GM19463 (cell line): ENCODE data around the gene ACTN4.

ENCODE experiments used
- ATAC-seq: cut with Tn5 transposase; IDR thresholded peaks from one replicate; pipeline ENCODE4 v1.9.1; 2021; ENCODE audit warnings: mild to moderate bottlenecking, moderate library complexity; ENCODE audit not compliant: unreplicated experiment

ACTN4 gene

GRCh38 chr19:38660724-38661123 is 13.3 kb downstream of the ACTN4 start:
- no peak for ATAC-seq

GRCh38 chr19:38661136-38661535 is 13.7 kb downstream of the ACTN4 start:
- ATAC-seq: no peak

- ATAC-seq: no peak
Observed at GRCh38 chr19:38661996-38662395, 14.5 kb downstream of the ACTN4 start.

- no peak for ATAC-seq
Observed at GRCh38 chr19:38662537-38663155, 15.2 kb downstream of the ACTN4 start.

- ATAC-seq: no peak
Observed at GRCh38 chr19:38663156-38663651, 15.8 kb downstream of the ACTN4 start.

GRCh38 chr19:38663957-38664502 is 16.6 kb downstream of the ACTN4 start:
- no peak for ATAC-seq

- no peak for ATAC-seq
Observed at GRCh38 chr19:38664503-38665211, 17.2 kb downstream of the ACTN4 start.

- ATAC-seq: no peak
Observed at GRCh38 chr19:38665219-38665931, 17.9 kb downstream of the ACTN4 start.

- ATAC-seq: no peak
Observed at GRCh38 chr19:38665950-38666662, 18.7 kb downstream of the ACTN4 start.

- no peak for ATAC-seq
Observed at GRCh38 chr19:38666663-38667511, 19.4 kb downstream of the ACTN4 start.

- no peak for ATAC-seq
Observed at GRCh38 chr19:38667661-38668171, 20.3 kb downstream of the ACTN4 start.

- ATAC-seq: no peak
Observed at GRCh38 chr19:38669552-38669951, 22.1 kb downstream of the ACTN4 start.

- no peak for ATAC-seq
Observed at GRCh38 chr19:38670921-38671398, 23.5 kb downstream of the ACTN4 start.

- no peak for ATAC-seq
Observed at GRCh38 chr19:38671654-38672053, 24.2 kb downstream of the ACTN4 start.

- ATAC-seq: no peak
Observed at GRCh38 chr19:38673030-38673429, 25.6 kb downstream of the ACTN4 start.

GRCh38 chr19:38674388-38675171 is 27.1 kb downstream of the ACTN4 start:
- ATAC-seq: no peak

- no peak for ATAC-seq
Observed at GRCh38 chr19:38675611-38676010, 28.2 kb downstream of the ACTN4 start.

- ATAC-seq: no peak
Observed at GRCh38 chr19:38676023-38676877, 28.8 kb downstream of the ACTN4 start.
